Keratinocyte (primary cell): ENCODE results near the gene GRB14.
A peak's percentile ranks its signal among the peaks of the same experiment; 100 is the strongest.

ENCODE experiments used
- EZH2 ChIP-seq: IDR thresholded peaks from one replicate; pipeline ENCODE4 v1.6.1; 2012; ENCODE audit warnings: inconsistent platforms, mild to moderate bottlenecking, low read length, moderate library complexity
- TF ChIP-seq, protein P1 (sequence below), 3 experiments: IDR thresholded peaks in 1 of 3; conservative IDR thresholded peaks in 1 of 3; optimal IDR thresholded peaks in 1 of 3; 2 replicates in 2 of 3; 3 replicates in 1 of 3; pipeline versions ENCODE3 to v1.5.1; 2011; ENCODE audit warnings: low read length in 3 of 3, mild to moderate bottlenecking in 3 of 3, moderate library complexity in 2 of 3, control low read depth in 1 of 3, inconsistent platforms in 1 of 3; ENCODE audit not compliant: insufficient read depth in 2 of 3; ENCODE audit errors: extremely low read depth in 1 of 3

DNA sequence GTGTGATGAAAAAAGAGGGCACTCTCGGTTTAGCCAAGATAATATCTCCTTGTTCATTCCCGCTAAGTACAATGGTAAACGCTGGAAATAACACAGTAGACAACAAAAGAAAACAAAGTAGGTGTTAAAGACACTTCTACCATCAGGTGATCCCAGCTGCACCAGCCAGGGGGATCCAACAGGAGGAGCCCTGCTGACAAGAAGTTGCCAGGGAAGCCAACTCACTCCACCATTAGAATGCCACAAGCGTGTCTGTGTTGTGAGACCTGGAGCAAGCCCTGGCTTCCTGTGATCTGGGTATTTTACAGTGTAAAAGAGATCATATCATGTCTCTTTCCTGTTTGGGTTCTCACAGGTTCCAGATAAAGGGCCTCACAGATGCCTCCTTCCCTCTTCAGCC is 117.0 kb downstream of the GRB14 start:
- TF ChIP-seq, protein P1, sequence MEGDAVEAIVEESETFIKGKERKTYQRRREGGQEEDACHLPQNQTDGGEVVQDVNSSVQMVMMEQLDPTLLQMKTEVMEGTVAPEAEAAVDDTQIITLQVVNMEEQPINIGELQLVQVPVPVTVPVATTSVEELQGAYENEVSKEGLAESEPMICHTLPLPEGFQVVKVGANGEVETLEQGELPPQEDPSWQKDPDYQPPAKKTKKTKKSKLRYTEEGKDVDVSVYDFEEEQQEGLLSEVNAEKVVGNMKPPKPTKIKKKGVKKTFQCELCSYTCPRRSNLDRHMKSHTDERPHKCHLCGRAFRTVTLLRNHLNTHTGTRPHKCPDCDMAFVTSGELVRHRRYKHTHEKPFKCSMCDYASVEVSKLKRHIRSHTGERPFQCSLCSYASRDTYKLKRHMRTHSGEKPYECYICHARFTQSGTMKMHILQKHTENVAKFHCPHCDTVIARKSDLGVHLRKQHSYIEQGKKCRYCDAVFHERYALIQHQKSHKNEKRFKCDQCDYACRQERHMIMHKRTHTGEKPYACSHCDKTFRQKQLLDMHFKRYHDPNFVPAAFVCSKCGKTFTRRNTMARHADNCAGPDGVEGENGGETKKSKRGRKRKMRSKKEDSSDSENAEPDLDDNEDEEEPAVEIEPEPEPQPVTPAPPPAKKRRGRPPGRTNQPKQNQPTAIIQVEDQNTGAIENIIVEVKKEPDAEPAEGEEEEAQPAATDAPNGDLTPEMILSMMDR (optimal IDR thresholded peaks at IDR 0.05 in 1 of 3, IDR thresholded peaks at IDR 0.05 in 1 of 3, conservative IDR thresholded peaks at IDR 0.05 in 1 of 3; ENCODE audit: extremely low read depth in 1 of 3, insufficient read depth in 2 of 3, low read length in 3 of 3): peak; percentile 55 to 82 (median 76)
- TF ChIP-seq EZH2: no peak
